HepG2 (cell line): ENCODE data around the gene VPS9D1. TPM values are rescaled to one million over a fixed set of nuclear protein-coding genes. Genes with fewer than 3 reads are reported as not detected.

ENCODE experiments used
- AGO1 ChIP-seq: fragments of 200-400 bp; formaldehyde crosslinking; IDR thresholded peaks from 2 replicates; pipeline ENCODE4 v1.6.1; 2017; ENCODE audit warnings: mild to moderate bottlenecking, low read depth, low read length, moderate library complexity; ENCODE audit not compliant: poor library complexity, severe bottlenecking
- CAMTA2 ChIP-seq: sonication (generic); formaldehyde crosslinking; IDR thresholded peaks from 2 replicates; pipeline ENCODE4 v1.4.0; 2020; ENCODE audit warnings: mild to moderate bottlenecking, missing genetic modification reagents, borderline replicate concordance
- CREBL2 ChIP-seq: sonication (generic); formaldehyde crosslinking; IDR thresholded peaks from 2 replicates; pipeline ENCODE4 v1.8.1; 2023; ENCODE audit warnings: missing genetic modification reagents, mild to moderate bottlenecking, borderline replicate concordance
- DNMT1 ChIP-seq: sonication (generic); formaldehyde crosslinking; IDR thresholded peaks from 2 replicates; pipeline ENCODE4 v1.5.1; 2020; ENCODE audit warnings: mild to moderate bottlenecking, missing genetic modification reagents
- GATAD1 ChIP-seq: IDR thresholded peaks from 2 replicates; pipeline ENCODE4 v1.6.1; 2016; ENCODE audit warnings: missing genetic modification reagents, missing compliant biosample characterization
- MTF1 ChIP-seq: sonication (generic); formaldehyde crosslinking; IDR thresholded peaks from 2 replicates; pipeline ENCODE4 v1.5.0; 2020; ENCODE audit warnings: missing genetic modification reagents
- NPAS2 ChIP-seq: sonication (generic); formaldehyde crosslinking; IDR thresholded peaks from 2 replicates; pipeline ENCODE4 v1.8.0; 2022; ENCODE audit warnings: mild to moderate bottlenecking, missing genetic modification reagents, borderline replicate concordance
- RAD21 ChIP-seq: fragments of 450-650 bp; formaldehyde crosslinking; IDR thresholded peaks from 2 replicates; pipeline ENCODE4 v1.5.0; 2020; ENCODE audit warnings: mild to moderate bottlenecking
- REL ChIP-seq: sonication (generic); formaldehyde crosslinking; conservative IDR thresholded peaks from 2 replicates; pipeline ENCODE4 v1.8.0; 2022; ENCODE audit warnings: mild to moderate bottlenecking, missing genetic modification reagents, moderate library complexity
- SNAPC2 ChIP-seq: sonication (generic); formaldehyde crosslinking; IDR thresholded peaks from 2 replicates; pipeline ENCODE4 v1.8.1; 2022; ENCODE audit warnings: mild to moderate bottlenecking, missing genetic modification reagents
- TMF1 ChIP-seq: sonication (generic); formaldehyde crosslinking; IDR thresholded peaks from 2 replicates; pipeline ENCODE4 v1.8.1; 2022; ENCODE audit warnings: low read depth, missing genetic modification reagents
- ZBTB20 ChIP-seq: sonication (generic); formaldehyde crosslinking; IDR thresholded peaks from 2 replicates; pipeline ENCODE4 v1.8.1; 2023; ENCODE audit warnings: missing genetic modification reagents, low read depth, mild to moderate bottlenecking, borderline replicate concordance
- ZNF138 ChIP-seq: sonication (generic); formaldehyde crosslinking; IDR thresholded peaks from 2 replicates; pipeline ENCODE4 v1.5.0; 2020; ENCODE audit warnings: mild to moderate bottlenecking, low read depth, missing genetic modification reagents
- ZNF263 ChIP-seq: sonication (generic); formaldehyde crosslinking; IDR thresholded peaks from 2 replicates; pipeline ENCODE4 v1.4.0; 2020; ENCODE audit warnings: missing genetic modification reagents
- ZNF33B ChIP-seq: sonication (generic); formaldehyde crosslinking; IDR thresholded peaks from 2 replicates; pipeline ENCODE4 v1.5.1; 2020; ENCODE audit warnings: mild to moderate bottlenecking, missing genetic modification reagents
- ZNF367 ChIP-seq: sonication (generic); formaldehyde crosslinking; IDR thresholded peaks from 2 replicates; pipeline ENCODE4 v1.4.0; 2020; ENCODE audit warnings: missing genetic modification reagents, borderline replicate concordance
- ZNF431 ChIP-seq: sonication (generic); formaldehyde crosslinking; IDR thresholded peaks from 2 replicates; pipeline ENCODE4 v1.9.0; 2022; ENCODE audit warnings: missing genetic modification reagents, low read depth, mild to moderate bottlenecking, borderline replicate concordance
- ZNF441 ChIP-seq: sonication (generic); formaldehyde crosslinking; IDR thresholded peaks from 2 replicates; pipeline ENCODE4 v1.7.0; 2021; ENCODE audit warnings: missing genetic modification reagents, borderline replicate concordance
- ZNF543 ChIP-seq: sonication (generic); formaldehyde crosslinking; IDR thresholded peaks from 2 replicates; pipeline ENCODE4 v1.4.0; 2020; ENCODE audit warnings: mild to moderate bottlenecking, missing genetic modification reagents
- ZNF549 ChIP-seq: sonication (generic); formaldehyde crosslinking; IDR thresholded peaks from 2 replicates; pipeline ENCODE4 v1.5.0; 2020; ENCODE audit warnings: missing genetic modification reagents
- ZNF550 ChIP-seq: sonication (generic); formaldehyde crosslinking; IDR thresholded peaks from 2 replicates; pipeline ENCODE4 v1.4.0; 2020; ENCODE audit warnings: mild to moderate bottlenecking, missing genetic modification reagents, borderline replicate concordance
- ZNF703 ChIP-seq: sonication (generic); formaldehyde crosslinking; IDR thresholded peaks from 2 replicates; pipeline ENCODE4 v1.5.1; 2020; ENCODE audit warnings: missing genetic modification reagents, mild to moderate bottlenecking, moderate library complexity, borderline replicate concordance
- ZNF713 ChIP-seq: sonication (generic); formaldehyde crosslinking; IDR thresholded peaks from 2 replicates; pipeline ENCODE4 v1.4.0; 2020; ENCODE audit warnings: mild to moderate bottlenecking, missing genetic modification reagents
- polyA plus RNA-seq, 8 experiments: library from polyadenylated mRNA; depleted of rRNA in 3 of 8; stranded (reverse) in 7 of 8; unstranded in 1 of 8; fragments of >200 nt; fragmentation: Illumina TruSeq in 4 of 8; extraction: Trizol in 4 of 8; gene quantifications; 2 replicates each; pipeline versions ENCODE4 v1.2.1 to v1.2.3, GENCODE V29; 2011 to 2016; ENCODE audit warnings: low read depth in 4 of 8, missing spikeins in 1 of 8, mixed read lengths in 1 of 8; ENCODE audit not compliant: insufficient read depth in 1 of 8
- total RNA-seq, 5 experiments: library from RNA; depleted of rRNA; stranded (reverse); fragments of >200 nt; fragmentation: Illumina TruSeq; extraction: Trizol; gene quantifications; 2 replicates each; pipeline ENCODE4 v1.2.3, GENCODE V29; 2016; ENCODE audit warnings: low read depth in 1 of 5
- TF ChIP-seq, protein P1 (sequence below): fragments of 450-650 bp; IDR thresholded peaks from 2 replicates; pipeline ENCODE4 v1.6.1; 2017; ENCODE audit warnings: mild to moderate bottlenecking

Gene VPS9D1
- total and polyA plus RNA-seq, 2 of the 13 experiments (the other 11 are each of a cell fraction or from before 2014, with no cell fraction given), result 10.1 to 13.2 TPM

GRCh38 chr16:89657442-89658220 is 63.1 kb downstream of the VPS9D1 start, which contains the start of the genes CHMP1A and SPATA33 (continued):
- TF ChIP-seq ZNF441 (CRISPR knock-in tag), result peak; percentile 39
- TF ChIP-seq GATAD1 (CRISPR knock-in tag), result peak; percentile 93
- TF ChIP-seq ZNF543 (CRISPR knock-in tag), result no peak; the same call in none of the 2 replicates
- 0 out of 2 replicates have a peak, but pooled peaks have one; percentile 36 for TF ChIP-seq CAMTA2 (CRISPR knock-in tag)
- peak; percentile 85 for TF ChIP-seq ZNF138 (CRISPR knock-in tag)
- no peak; the same call in 1 of the 2 replicates for TF ChIP-seq ZNF33B (CRISPR knock-in tag)
- TF ChIP-seq SNAPC2 (CRISPR knock-in tag), result no peak
- TF ChIP-seq ZNF549, result no peak
- TF ChIP-seq ZBTB20, result no peak
- TF ChIP-seq ZNF431 (CRISPR knock-in tag), result no peak
- TF ChIP-seq ZNF550 (CRISPR knock-in tag), result no peak; the same call in 1 of the 2 replicates
- TF ChIP-seq REL (CRISPR knock-in tag), result peak; percentile 88
- TF ChIP-seq, protein P1, sequence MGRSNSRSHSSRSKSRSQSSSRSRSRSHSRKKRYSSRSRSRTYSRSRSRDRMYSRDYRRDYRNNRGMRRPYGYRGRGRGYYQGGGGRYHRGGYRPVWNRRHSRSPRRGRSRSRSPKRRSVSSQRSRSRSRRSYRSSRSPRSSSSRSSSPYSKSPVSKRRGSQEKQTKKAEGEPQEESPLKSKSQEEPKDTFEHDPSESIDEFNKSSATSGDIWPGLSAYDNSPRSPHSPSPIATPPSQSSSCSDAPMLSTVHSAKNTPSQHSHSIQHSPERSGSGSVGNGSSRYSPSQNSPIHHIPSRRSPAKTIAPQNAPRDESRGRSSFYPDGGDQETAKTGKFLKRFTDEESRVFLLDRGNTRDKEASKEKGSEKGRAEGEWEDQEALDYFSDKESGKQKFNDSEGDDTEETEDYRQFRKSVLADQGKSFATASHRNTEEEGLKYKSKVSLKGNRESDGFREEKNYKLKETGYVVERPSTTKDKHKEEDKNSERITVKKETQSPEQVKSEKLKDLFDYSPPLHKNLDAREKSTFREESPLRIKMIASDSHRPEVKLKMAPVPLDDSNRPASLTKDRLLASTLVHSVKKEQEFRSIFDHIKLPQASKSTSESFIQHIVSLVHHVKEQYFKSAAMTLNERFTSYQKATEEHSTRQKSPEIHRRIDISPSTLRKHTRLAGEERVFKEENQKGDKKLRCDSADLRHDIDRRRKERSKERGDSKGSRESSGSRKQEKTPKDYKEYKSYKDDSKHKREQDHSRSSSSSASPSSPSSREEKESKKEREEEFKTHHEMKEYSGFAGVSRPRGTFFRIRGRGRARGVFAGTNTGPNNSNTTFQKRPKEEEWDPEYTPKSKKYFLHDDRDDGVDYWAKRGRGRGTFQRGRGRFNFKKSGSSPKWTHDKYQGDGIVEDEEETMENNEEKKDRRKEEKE, result no peak
- peak; percentile 51; the same call in 1 of the 2 replicates for TF ChIP-seq ZNF263 (CRISPR knock-in tag)
- peak; percentile 47; the same call in 1 of the 2 replicates for TF ChIP-seq DNMT1 (CRISPR knock-in tag)
- peak; percentile 49 for TF ChIP-seq RAD21 (CRISPR knock-in tag)
- TF ChIP-seq NPAS2, result no peak
- peak; percentile 60 for TF ChIP-seq AGO1
- peak; percentile 21; the same call in 1 of the 2 replicates for TF ChIP-seq CREBL2
- TF ChIP-seq MTF1 (CRISPR knock-in tag), result peak; percentile 91
- peak; percentile 19; the same call in 1 of the 2 replicates for TF ChIP-seq TMF1 (CRISPR knock-in tag)
- TF ChIP-seq ZNF367 (CRISPR knock-in tag), result no peak; the same call in 1 of the 2 replicates
- no peak for TF ChIP-seq ZNF713
- 0 out of 2 replicates have a peak, but pooled peaks have one; percentile 37 for TF ChIP-seq ZNF703 (CRISPR knock-in tag)
